ENCODE results near the gene NEK11. TPM values are rescaled to one million over a fixed set of nuclear protein-coding genes. Genes with fewer than 3 reads are reported as not detected.
A peak's percentile ranks its signal among the peaks of the same experiment; 100 is the strongest.
"Not testable (repeated sequence)": the region's sequence is repeated elsewhere in the genome, so short reads cannot be mapped to it uniquely, and the experiment has no call there.

NEK11 gene
- total and polyA plus RNA-seq, 2 experiments from 2014 or later: 3.5 to 13.7 TPM

- no peak for DNase-seq (ENCODE audit: low spot score)
- Histone ChIP-seq H3K27ac (no peak overlapping the region), H3K36me3 (replicated peaks; ENCODE audit: insufficient read depth, low read depth) (no peaks in the 10 kb centered on the region), H3K9me2 (replicated peaks; ENCODE audit: insufficient read depth) (no peaks in the 10 kb centered on the region), H3K79me2 (peaks cover 6% of the 10 kb centered on the region), H2AFZ (no peak overlapping the region), H3K27me3 (no peaks in the 10 kb centered on the region), H3K9me3 (ENCODE audit: low read depth) (no peaks in the 10 kb centered on the region), H3K4me3 (no peak overlapping the region), H3K4me2 (no peak overlapping the region), H4K20me1 (ENCODE audit: insufficient read depth, poor library complexity, severe bottlenecking) (no peaks in the 10 kb centered on the region), H3K4me1 (ENCODE audit: insufficient read depth) (peaks cover 9% of the 10 kb centered on the region)
- WGBS (ENCODE audit: low lambda C conversion rate, missing lambda C conversion rate): 92% methylated on average over 4 of the region's 4 CpGs
- TF ChIP-seq EZH2phosphoT487 (IDR thresholded peaks at IDR 0.05; ENCODE audit: low read depth, severe bottlenecking, unreplicated experiment): no peak
- TF ChIP-seq EZH2 (IDR thresholded peaks at IDR 0.05; ENCODE audit: borderline replicate concordance): no peak
- TF ChIP-seq CTCF (IDR thresholded peaks at IDR 0.05; ENCODE audit: poor library complexity): no peak
Observed at GRCh38 chr3:131360191-131360755, 333.6 kb downstream of the NEK11 start.

- H3K27ac ChIP-seq: peak overlapping the region; percentile 71
- H3K4me2 ChIP-seq: peak overlapping the region; percentile 89
- WGBS (ENCODE audit: low lambda C conversion rate, missing lambda C conversion rate): 84% methylated on average over 7 of the region's 7 CpGs
Observed at GRCh38 chr3:131361066-131361463, 334.4 kb downstream of the NEK11 start.

GRCh38 chr3:131361464-131362421, 335.1 kb downstream of the NEK11 start:
- no peak for TF ChIP-seq CTCF (IDR thresholded peaks at IDR 0.05; ENCODE audit: poor library complexity)
- DNase-seq (ENCODE audit: low spot score): peak; percentile 93
- Histone ChIP-seq H3K4me3 (peak overlapping the region; percentile 32), H3K27me3 (no peaks in the 10 kb centered on the region), H2AFZ (peak overlapping the region; percentile 72), H3K4me2 (peak overlapping the region; percentile 89), H3K27ac (peak overlapping the region; percentile 83), H3K4me1 (ENCODE audit: insufficient read depth) (peaks cover 9% of the 10 kb centered on the region), H3K9me2 (replicated peaks; ENCODE audit: insufficient read depth) (no peaks in the 10 kb centered on the region), H3K9me3 (ENCODE audit: low read depth) (no peaks in the 10 kb centered on the region), H3K36me3 (replicated peaks; ENCODE audit: insufficient read depth, low read depth) (no peaks in the 10 kb centered on the region), H3K79me2 (peaks cover 10% of the 10 kb centered on the region), H4K20me1 (ENCODE audit: insufficient read depth, poor library complexity, severe bottlenecking) (no peaks in the 10 kb centered on the region)
- 29% methylated on average over 64 of the region's 64 CpGs for WGBS (ENCODE audit: low lambda C conversion rate, missing lambda C conversion rate)

More at GRCh38 chr3:131361066-131361463, 334.4 kb downstream of the NEK11 start:
- H3K27me3 ChIP-seq; H4K20me1 ChIP-seq (ENCODE audit: insufficient read depth, poor library complexity, severe bottlenecking); H3K79me2 ChIP-seq; H3K36me3 ChIP-seq (replicated peaks; ENCODE audit: insufficient read depth, low read depth); H3K9me2 ChIP-seq (replicated peaks; ENCODE audit: insufficient read depth); DNase-seq (ENCODE audit: low spot score); H3K4me3 ChIP-seq; H2AFZ ChIP-seq; H3K9me3 ChIP-seq (ENCODE audit: low read depth); H3K4me1 ChIP-seq (ENCODE audit: insufficient read depth): not testable (repeated sequence)

- no peaks in the 10 kb centered on the region for H3K9me2 ChIP-seq (replicated peaks; ENCODE audit: insufficient read depth)
- 91% methylated on average over 3 of the region's 3 CpGs for WGBS (ENCODE audit: low lambda C conversion rate, missing lambda C conversion rate)
- H2AFZ ChIP-seq: no peak overlapping the region
- no peak for DNase-seq (ENCODE audit: low spot score)
- H3K4me1 ChIP-seq (ENCODE audit: insufficient read depth): peaks cover 9% of the 10 kb centered on the region
- no peaks in the 10 kb centered on the region for H3K27me3 ChIP-seq
- no peaks in the 10 kb centered on the region for H4K20me1 ChIP-seq (ENCODE audit: insufficient read depth, poor library complexity, severe bottlenecking)
- H3K4me3 ChIP-seq: no peak overlapping the region
- no peak overlapping the region for H3K4me2 ChIP-seq
- H3K9me3 ChIP-seq (ENCODE audit: low read depth): no peaks in the 10 kb centered on the region
- TF ChIP-seq EZH2phosphoT487 (IDR thresholded peaks at IDR 0.05; ENCODE audit: low read depth, severe bottlenecking, unreplicated experiment) (no peak), CTCF (IDR thresholded peaks at IDR 0.05; ENCODE audit: poor library complexity) (no peak), EZH2 (IDR thresholded peaks at IDR 0.05; ENCODE audit: borderline replicate concordance) (no peak)
- no peak overlapping the region for H3K27ac ChIP-seq
- no peaks in the 10 kb centered on the region for H3K36me3 ChIP-seq (replicated peaks; ENCODE audit: insufficient read depth, low read depth)
- peaks cover 13% of the 10 kb centered on the region for H3K79me2 ChIP-seq
Observed at GRCh38 chr3:131363275-131363674, 336.6 kb downstream of the NEK11 start.
